Measurements from ENCODE around the gene ATP6V0E2.
A peak's percentile ranks its signal among the peaks of the same experiment; 100 is the strongest.

The ATP6V0E2 gene

DNA sequence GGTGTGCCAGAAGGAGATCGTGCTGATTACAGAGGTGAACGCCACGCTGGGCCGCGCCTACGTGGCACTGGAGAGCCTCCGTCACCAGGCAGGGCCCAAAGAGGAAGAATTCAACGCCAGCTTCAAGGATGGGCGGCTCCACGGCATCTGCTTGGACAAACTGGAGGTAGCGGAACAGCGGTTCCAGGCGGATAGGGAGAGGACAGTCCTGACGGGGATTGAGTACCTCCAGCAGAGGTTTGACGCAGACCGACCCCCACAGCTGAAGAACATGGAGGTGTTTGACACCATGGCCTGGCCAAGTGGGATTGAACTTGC is 12.1 kb upstream of the ATP6V0E2 start:
- no peak for DNase-seq (ENCODE audit: low read depth, low spot score)

DNA sequence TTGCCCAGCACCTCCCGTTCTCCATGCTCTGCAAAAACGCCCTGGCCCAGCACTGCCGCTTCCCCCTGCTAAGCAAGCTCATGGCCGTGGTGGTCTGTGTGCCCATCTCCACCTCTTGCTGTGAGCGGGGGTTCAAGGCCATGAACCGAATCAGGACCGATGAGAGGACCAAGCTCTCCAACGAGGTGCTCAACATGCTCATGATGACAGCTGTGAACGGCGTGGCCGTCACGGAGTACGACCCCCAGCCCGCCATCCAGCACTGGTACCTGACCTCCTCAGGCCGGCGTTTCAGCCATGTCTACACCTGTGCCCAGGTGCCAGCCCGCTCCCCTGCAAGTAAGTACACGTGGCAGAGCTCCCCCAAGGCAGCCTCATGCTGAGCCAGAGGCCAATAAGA is 11.6 kb upstream of the ATP6V0E2 start:
- DNase-seq (ENCODE audit: low read depth, low spot score): no peak

DNA sequence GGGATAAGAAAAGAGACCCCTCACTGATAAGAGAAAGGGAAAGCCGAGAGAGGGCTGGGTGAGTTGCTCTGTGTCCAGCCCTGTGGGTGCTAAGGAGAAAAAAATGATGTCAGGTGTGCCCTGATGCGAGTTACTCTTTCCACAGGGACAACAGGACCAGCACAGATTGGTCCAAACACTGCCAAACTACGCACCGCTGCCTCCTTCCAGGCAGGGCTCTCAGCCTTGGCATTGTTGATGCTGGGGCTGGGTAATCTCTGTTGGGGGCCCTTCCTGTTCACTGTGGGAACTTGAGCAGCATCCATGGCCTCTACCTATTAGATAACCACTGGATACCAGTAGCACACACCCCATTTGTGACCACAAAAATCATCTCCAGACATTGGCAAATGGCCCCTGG is 10.3 kb upstream of the ATP6V0E2 start:
- no peak for DNase-seq (ENCODE audit: low read depth, low spot score)

DNA sequence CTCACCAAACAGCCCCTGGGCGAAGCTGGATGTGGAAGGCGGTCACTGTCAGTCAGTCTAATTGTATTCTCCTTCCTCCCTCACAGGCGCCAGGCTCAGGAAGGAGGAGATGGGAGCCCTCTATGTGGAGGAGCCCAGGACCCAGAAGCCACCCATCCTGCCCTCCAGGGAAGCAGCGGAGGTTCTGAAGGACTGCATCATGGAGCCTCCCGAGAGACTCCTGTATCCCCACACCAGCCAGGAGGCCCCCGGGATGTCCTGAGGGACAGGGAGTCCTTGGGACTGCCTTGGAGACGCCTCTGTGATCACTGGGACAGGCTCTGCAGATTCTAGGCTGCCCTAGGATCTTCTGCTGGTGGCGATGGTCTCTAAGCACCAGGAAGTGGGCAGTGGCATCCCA is 9.7 kb upstream of the ATP6V0E2 start:
- no peak for DNase-seq (ENCODE audit: low read depth, low spot score)

DNA sequence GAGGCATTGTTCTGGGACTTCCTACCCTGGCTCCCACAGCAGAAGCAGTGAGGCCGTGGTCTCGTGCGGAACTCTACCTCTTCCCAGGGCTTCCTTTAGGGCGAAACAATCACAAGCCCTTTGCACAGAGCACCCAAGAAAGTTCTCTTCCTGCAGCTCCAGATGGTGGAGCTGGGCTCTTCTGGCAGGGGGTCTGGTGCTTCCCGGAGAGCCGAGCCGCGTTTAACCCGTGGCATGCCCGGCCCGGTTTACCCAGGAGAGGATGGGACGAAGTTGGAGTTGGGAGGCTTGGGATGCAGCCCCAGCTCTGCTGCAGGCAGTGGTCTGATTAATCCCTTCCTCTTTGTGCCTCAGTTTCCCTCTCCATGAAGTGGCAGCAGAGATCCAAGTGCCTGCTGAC is 9.0 kb upstream of the ATP6V0E2 start:
- no peak for DNase-seq (ENCODE audit: low read depth, low spot score)

DNA sequence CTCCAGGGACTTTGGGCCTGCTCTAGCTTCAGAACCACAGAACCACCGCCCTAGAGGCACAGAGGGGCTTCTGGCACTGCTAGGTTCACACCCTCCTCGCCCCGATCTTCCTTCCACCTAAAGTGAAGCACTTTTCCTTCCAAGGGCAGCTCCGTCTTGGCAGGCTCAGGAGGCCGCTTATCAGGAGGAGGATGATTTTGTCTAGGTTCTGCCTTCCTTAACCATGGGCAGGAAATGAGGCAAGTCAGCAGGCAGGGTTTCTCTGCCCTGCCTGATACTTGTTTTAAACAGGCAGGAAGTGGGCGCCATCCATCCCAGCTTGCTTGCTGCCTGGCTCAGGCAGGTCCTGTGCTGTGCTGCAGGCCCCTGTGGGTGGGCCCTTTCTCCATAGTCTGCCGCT is 8.3 kb upstream of the ATP6V0E2 start:
- DNase-seq (ENCODE audit: low read depth, low spot score): no peak

DNA sequence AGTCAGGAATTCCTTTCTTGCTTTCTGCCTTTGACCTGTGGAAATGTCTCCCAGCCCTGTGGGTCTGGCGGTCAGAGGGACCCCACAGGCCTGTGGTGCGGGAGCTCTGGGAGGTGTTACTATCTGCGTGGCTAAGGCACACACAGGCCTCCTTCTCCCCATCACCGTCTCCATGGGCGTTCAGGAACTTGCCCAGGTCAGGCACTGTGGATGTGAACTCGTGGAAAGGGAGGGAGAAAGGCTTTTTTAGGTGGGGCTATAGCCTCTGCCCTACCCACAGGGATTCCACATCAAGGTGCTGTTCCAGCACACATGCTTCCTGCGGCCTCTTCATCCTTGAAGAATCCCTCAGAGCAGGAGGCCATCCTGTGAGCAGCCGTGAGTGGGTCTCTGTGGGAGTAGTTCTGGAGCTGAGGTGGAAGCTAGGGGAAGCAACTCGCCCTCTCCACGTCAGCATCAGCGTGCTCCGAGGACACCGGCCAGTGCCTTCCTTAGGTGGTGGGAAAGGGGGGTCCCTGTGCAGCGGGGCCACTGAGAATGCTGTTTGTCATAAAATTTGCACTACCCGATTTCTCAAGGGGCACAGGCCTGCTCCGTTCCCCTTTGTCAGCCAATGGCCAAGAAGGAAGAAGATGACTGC is 7.5 kb upstream of the ATP6V0E2 start:
- DNase-seq (ENCODE audit: low read depth, low spot score): no peak

DNA sequence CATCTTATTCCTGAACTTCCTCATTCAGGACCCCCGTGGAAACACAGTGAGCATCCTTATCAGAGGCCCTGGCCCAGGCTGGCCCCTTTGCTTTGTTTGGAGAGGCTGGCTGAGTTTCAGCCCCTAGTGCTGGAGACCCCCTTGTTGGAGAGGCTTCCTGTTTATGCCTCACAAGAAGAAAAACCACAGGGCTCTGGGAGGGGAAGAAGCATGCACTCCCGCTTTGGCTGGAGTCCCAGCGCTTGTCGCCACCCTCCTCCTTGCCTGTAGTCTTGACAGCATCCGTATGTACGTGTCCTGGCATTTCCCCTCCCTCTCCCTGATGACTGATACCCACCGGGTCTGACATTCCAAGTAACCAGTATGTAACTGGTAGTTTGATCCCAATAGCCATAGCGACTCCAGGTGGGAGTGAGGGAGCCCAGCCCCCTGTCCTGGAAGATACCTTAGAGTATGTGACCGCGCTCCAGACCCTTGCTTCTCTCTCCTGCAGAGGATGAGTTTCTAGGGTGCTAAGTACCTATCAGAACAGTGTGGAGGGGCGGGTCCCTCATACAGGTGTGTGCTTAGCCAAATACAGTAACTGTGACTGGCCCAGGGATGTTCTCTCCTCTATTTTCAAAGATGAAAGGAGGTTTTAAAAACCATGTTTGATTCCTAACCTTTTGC is 6.9 kb upstream of the ATP6V0E2 start:
- DNase-seq (ENCODE audit: low read depth, low spot score): no peak

DNA sequence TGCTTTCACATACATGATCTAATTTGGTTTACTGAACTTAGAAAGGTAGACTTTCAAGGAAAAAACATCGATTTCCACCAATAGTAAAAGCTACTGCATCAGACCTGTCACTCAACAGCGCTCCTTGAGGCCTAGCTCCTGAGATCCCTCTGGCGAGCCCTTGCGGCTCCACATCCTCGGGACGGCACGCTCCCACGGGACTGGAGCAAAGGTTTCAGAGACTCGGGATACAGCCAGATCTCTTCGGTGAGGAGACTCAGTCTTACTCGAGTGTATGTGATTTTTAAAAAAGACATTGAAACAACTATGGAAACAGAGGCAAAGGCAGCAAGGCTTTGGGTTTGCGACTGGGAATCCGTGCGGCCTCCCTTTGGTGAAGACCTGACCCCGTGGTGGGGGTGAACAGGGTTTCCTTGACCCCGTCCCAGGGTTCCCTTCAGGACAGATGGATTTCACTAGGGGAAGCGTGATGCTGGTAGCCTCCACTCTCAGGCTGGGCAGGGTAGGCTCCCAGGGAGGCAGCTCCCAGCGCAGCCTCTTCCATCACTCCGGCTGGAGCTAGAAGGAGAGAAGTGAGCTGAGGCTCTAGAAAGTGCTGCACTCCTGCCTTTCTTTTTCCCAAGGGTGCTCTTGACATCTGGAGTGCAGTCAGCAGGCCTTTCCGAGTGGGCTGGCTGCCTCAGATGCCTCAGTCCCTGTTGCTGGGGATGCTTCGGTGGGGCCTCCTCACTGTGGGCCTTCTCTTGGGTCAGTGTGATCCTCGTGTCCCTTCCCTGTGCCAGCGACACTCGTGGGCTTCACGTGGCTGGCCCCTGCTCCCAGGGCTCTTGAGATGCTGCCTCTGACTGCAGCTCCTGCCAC is 5.8 kb upstream of the ATP6V0E2 start:
- DNase-seq (ENCODE audit: low read depth, low spot score): no peak

DNA sequence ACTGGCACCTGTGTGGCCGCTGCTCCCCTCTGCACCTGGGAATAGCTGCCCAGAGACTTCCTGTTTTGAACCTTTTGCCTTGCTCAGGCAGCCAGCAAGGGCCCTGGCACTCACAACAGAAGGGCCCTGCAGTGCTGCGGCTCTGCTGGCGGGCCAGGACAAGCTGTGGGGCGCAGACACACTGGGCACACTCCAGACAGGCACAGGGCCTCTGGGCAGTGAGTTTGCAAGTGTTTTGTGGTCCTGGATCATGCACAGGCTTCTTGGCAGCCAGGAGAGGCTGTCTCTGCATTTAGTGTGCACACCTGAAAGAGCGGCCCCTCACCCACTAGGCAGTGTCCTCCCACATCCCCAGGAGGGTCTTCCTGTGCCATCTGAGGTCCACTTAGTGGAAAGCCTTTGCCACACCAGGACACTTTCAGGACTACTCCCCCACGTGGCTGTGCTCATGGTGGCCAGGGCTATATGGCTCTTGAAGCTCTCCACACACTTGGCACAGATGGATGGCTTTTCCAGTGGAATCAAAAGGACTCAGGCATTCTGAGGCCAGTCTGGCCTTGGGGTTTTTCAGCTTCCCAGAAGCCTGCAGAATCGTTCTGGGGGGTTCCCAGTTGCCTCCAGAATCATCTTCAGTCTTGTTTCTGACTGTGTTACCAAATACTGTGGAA is 5.0 kb upstream of the ATP6V0E2 start:
- DNase-seq (ENCODE audit: low read depth, low spot score): no peak

DNA sequence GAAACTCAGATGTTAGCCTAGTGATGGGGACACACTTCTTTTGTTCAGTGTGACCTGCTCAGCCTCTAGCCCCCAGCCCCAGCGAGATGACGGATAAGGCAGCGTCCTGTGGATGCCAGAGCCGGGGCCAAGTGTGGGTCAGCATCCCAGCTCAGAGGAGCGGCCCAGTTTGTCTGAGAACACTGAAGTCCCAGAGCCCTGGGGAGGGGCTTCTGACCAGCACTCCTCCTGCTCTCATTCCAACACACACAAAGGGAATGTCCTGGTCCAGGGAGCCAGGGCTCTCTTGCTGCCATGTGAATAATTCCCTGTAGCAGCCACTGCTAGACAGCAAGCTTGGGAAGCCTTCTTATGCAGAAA is 4.5 kb upstream of the ATP6V0E2 start:
- DNase-seq (ENCODE audit: low read depth, low spot score): no peak

DNA sequence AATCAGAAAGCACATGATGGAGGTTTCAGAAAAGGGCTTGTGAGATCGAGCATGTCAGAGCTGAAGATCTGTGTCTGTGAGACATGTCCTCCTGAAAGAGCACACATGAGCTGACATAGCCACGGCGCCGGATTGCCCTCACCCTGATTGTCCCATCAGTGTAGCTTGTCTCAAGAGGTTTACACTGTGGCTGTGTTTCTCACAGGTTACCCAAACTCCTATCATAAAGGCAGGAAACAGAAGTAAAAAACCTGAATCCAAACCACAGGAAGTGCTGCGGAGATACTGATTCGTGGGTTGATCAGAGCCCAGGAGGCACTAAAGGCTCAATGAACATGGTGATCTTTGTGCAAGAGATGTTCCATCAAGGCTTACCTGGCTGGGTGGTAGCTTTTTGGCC is 3.9 kb upstream of the ATP6V0E2 start:
- DNase-seq (ENCODE audit: low read depth, low spot score): no peak

DNA sequence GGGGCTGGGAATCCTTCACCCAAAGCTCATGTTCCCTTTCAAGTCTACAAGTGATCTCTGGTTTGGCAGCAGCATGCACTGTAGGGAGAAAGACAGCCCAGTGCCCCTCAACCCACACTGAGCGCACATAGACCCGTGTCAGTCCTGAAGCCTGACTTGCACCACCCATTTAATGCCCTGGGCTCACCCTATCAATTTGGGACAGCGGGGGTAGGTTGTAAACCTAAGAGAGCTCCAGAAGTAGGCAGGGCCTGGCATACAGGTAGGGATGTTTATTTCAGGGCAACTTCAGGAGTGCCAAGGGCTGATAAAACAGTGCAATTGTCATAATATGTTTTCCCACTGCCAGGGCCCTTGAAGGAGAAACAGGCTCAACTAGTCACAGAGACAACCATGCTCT is 3.5 kb upstream of the ATP6V0E2 start:
- no peak for DNase-seq (ENCODE audit: low read depth, low spot score)

DNA sequence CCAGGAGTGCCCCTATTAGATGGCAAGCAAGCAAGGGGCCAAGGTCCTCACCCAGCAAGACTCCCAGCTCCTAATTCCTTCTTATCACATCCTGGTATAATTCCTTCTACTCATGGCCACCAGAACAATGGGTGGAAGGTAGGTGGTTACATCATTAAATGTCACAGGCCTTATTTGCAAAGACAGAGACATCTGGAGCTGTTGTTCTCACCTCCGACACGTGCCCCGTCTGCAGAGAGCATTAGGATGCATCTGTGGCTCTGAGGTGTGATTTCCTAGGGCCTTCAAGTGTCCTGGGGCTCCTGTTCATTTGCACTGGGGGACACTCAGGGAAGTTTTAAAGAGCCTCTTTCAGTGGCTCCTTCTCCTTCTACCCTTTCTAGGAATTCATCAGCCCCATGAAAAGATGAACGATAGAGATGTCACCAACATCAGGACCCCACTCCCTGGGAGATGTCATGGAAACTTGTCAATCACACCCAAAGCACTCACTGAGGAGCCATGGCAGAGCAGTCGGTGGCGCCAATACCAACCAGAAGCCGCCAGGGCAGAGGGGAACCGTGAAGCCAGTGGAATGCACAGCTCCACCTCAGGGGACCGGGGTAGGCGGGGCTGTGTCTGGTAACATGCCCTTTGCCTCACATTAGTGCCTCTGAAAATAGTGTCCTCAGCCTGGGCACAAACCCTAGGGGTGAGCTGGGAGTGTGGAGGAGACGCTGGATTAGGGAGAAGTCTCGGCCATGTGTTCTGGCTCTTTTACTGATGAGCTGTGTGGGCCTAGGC is 2.9 kb upstream of the ATP6V0E2 start:
- no peak for DNase-seq (ENCODE audit: low read depth, low spot score)

DNA sequence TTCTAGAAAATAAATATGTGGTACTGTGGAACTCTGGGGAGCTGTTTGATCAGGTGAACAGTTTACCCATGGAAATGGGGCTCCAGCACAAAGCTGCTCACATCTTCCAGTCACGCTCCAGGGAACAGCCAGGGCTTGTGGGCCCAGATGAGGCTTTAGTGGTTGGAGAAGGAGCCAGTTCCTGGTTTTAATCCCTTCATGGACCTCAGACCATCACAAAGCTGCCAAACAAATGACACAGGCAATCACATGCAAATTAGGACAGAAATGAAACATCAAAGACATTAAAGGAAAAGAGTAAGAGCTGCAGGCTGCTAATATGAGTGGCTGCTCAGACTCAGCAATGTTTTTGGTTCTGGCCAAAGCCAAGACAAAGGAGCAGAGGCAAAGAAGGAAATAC is 2.2 kb upstream of the ATP6V0E2 start:
- no peak for DNase-seq (ENCODE audit: low read depth, low spot score)

DNA sequence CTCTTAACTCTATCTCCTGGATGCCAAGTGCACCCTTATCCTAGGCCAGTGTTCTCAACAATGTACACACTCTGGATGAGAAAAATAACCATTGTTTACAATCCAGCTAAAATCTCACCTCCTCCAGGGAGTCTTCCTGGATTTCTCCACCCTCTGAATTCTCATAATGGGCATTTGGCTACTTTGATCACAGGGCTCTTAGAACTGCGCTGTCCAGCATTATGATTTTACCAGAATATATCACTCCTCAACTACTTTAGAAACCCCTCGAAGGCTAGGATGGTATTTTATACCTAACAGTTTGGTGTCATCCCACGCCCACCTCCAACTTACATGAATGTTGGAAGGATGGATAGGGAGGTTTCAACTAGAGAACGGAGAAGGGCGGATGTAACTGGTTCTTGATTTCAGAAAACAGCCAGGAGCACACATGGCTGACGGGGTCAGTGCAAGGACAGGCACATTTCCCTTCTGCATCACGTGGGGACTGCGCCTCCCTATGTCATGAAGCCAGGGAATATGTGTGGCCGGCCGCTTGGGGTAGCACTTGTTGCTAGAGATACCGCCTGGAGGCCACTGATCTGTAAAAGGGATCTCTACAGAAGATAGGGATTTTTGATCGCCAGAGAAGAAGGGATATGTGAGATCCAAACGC is 1.2 kb upstream of the ATP6V0E2 start:
- DNase-seq (ENCODE audit: low read depth, low spot score): peak; percentile 55

DNA sequence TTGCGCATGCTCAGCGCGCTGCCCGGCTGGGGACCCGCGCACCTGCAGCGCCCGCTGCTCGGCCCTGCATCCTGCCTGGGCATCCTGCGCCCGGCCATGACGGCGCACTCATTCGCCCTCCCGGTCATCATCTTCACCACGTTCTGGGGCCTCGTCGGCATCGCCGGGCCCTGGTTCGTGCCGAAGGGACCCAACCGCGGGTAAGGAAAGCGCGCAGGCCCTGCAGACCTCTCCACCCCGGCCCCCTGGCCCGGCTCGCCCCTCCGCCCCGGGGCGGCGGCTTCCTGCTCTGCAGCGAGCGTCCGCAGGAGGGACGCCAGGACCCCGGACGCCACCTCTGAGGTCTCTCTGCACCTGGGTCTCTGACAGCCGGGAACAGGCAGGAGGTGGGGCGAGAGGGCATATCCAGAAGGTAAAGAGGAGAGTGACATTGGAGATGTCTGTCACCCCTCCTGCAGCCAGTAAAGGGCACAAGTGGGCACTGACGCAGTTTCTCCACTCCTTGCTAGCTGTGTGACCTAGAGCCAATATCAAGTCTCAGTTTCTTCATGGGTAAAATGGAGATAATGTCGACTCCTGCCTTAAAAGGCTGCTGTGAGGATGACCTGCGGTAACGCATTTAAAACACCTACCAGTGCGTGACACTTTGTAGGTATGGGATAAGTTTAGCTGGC is 338 bp downstream of the ATP6V0E2 start:
- DNase-seq (ENCODE audit: low read depth, low spot score): no peak

DNA sequence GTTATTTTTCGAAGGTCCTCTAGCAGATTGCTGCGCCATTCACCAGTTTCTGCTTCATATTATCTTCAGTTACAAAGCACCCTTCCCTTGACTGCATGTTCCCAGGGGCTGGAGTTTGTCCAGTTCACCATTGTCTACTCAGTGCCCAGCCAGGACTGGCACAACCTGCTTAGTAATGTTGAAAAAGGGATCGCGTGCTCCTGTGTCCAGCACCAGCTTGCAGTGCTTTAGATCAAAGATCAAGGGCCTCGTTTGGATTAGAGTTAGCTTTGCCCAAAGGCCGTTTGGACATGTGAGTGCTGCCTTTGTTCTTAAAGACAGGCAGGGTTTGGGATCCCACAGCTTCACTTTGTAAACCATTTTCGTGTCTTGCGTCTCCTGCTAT is 867 bp downstream of the ATP6V0E2 start:
- DNase-seq (ENCODE audit: low read depth, low spot score): no peak

DNA sequence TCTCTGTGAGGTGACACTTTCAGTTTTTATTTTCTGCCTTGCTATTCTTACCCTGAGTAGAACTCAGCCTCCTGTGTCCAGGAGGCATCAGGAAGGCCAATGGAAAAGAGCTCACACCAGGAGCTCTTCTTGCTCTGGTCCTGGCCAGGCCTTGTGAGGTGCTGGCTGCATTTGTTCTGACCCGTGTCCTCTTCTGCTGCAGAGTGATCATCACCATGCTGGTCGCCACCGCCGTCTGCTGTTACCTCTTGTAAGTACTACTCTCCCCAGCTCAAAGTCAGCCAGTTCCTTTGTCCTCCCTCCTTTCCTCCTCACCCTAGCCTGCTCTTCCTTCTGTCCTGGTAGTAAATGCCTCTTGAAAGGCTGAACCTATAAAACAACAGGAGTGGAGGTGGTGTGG is 1.6 kb downstream of the ATP6V0E2 start:
- no peak for DNase-seq (ENCODE audit: low read depth, low spot score)

DNA sequence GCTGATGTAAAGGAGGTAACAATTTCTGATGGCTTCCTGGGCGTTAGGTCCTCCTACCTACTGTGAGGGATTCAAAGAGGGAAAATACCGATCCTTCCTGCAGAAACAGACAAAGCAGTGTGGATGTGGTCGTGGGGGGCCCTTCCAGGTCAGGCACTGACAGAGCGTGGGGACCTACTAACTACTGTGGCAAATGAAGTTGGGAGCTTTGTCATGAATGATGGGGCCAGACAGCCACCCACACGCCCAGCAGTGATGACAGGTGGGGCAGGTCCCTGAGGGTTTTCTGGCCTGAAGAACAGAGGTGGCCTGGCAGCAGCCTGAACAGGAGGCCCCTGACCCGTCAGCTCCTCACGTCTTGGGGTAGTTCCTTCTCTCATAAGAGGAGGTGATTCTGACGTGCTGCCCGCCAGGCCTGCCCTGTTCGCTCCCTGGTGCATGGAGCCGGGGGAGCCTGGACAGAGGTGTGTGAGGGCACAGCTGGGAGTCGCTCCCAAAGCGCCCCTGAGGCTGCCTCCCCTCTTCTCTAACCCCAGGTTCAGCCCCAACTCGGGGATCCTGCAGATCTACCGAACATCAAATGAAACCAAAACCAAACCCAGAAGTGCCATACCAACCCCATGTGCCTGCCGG is 4.2 kb downstream of the ATP6V0E2 start:
- DNase-seq (ENCODE audit: low read depth, low spot score): no peak
